ENCODE results near the gene ZNRF3.

DNA sequence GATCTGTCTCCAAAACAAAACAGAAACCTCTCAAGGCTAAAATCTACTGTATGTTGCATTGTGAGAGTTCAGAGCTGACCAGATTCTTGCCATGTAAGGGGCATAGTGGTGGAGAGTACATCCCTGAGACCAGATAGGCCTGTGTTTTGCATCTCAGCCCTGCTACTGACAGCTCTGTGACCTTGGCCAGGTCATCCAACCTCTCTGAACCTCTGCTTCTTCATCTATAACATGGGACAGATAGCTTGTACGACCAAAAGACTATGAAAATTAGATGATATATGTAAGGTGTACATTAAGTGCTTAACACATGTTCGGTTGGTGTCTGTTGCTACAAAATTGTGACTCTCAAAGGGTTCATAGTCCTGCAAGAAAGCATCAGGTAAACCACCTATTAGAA, 22.9 kb downstream of the ZNRF3 start:
- TF ChIP-seq GABPA (IDR thresholded peaks at IDR 0.05; ENCODE audit: low read depth) (no peak), CTCF (IDR thresholded peaks at IDR 0.05) (no peak), RXRA (IDR thresholded peaks at IDR 0.05; ENCODE audit: borderline replicate concordance, low read depth) (no peak), GATA2 (CRISPR knock-in tag; IDR thresholded peaks at IDR 0.05) (no peak), RAD21 (IDR thresholded peaks at IDR 0.05; ENCODE audit: low read length) (no peak), MAX (IDR thresholded peaks at IDR 0.05; ENCODE audit: low read depth) (no peak), SIN3A (IDR thresholded peaks at IDR 0.05; ENCODE audit: borderline replicate concordance, low read depth, low read length) (no peak), POLR2AphosphoS5 (IDR thresholded peaks at IDR 0.05; ENCODE audit: low read depth, low read length) (no peak), RCOR1 (IDR thresholded peaks at IDR 0.05; ENCODE audit: low read length) (no peak), SMC3 (IDR thresholded peaks at IDR 0.05; ENCODE audit: low read depth, low read length) (no peak)

Data from SK-N-SH (cell line).